ENCODE results near the gene NFKB1.

The NFKB1 gene

DNA sequence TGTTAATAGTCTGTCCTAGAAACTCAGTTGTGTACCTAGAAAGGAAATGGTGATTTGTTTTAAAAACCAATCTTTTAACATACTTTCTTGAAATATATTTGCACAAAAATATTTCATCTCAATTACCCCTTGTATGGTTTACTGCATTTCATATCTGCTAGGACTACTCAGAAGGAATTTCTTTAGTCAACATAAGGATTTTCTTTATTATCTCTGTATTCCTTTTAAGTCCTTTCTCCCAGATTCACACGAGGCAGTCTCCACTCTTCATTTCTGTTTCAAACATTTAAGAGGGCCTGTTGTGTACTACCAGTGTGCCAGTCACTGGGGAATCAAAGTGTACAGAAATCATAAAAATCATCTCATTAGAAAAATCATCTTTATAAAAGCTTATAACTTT is 28.8 kb downstream of the NFKB1 start:
- no peak for DNase-seq (ENCODE audit: low read depth in 2 of 2)

DNA sequence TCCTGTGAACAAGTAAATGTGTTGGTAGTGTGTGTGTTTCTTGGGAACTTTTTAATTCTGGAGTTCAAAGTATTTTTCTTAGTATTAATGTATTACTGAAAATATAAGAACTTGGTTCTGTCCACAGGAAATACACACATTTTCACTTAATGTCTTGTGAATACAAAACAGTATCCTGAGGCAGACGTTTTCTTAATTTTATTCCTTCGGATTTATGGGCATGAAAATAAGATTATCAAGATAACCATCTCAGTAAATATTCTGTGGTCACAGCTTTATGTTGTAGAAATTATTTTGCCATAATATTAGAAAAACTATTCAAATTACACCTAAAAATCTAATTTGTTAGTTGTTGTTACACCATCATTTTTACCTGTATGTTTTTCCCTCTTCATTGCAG is 29.8 kb downstream of the NFKB1 start:
- no peak for DNase-seq (ENCODE audit: low read depth in 2 of 2)

DNA sequence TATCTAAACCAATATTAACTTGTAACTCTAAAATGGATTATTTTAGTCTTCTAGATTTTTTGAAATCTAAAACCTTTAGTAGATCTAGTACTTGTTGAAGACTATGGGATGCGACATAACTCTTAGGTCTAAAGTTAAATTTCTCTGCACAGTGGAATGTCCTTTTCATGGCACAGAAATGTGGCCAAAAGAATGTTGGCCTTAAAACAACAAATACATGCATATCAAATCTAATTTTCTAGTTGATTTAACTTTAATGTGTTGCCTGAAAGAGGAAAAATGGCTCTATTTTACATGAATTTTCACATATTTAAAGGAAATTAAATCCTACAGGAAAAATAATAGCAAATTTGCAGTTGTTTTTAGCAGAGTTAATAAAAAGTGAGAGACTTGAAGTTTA is 30.3 kb downstream of the NFKB1 start:
- DNase-seq (ENCODE audit: low read depth in 2 of 2) = no peak

DNA sequence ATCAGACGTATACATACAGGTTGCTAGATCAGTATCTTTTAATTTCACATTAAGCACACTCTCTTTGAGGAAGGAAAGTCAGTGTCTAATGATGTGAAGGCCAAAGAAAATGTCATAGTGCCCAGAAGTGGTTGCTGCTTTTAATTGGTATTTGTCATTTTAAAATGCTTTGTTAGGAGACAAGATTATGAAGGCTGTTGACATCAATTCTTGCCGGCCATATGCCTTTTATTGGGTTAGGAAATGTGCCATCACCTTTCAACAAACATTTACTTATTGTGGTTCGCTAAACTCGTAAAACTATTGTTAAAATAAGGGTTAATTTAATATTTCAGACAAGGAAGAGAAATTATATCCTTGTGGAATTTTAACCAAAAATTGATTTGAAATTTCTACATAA is 32.2 kb downstream of the NFKB1 start:
- no peak for DNase-seq (ENCODE audit: low read depth in 2 of 2)

DNA sequence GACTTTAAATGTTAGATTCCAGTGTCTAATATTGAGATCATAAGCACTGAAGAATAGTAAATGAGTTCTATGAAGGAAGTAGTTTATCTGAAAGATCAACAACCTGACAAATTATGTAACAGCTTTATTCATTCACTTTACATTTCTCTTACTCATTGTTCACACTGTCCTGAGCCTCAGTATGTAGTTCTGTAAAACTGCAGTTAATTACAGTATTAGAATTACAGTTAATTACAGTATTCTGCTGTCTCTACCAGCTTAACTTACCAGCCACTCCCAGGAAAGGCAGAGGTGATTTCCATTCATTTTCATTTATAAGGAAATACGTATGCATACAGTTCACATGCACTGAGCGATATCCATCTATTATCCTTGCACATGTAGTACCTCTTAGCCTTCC is 32.7 kb downstream of the NFKB1 start:
- DNase-seq (ENCODE audit: low read depth in 2 of 2) = no peak

DNA sequence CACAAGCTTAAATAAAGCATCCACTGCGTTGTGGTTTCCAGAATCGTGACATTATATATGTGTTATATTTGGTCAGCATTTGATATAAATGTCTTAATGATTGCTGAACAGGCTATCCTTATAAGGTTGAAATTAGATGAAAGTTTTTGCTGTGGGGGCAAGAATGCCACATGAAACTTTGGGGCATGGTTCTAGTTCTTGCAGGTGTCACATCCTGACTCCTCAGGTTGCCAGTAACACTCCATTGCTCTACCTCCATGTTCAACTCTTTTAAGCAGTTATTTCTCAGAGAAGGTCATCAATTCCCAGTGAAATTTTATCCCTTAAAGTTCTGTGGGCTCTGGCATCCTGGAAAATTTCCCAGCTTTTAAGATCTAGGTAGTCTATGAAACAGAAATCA is 33.7 kb downstream of the NFKB1 start:
- no peak for DNase-seq (ENCODE audit: low read depth in 2 of 2)

DNA sequence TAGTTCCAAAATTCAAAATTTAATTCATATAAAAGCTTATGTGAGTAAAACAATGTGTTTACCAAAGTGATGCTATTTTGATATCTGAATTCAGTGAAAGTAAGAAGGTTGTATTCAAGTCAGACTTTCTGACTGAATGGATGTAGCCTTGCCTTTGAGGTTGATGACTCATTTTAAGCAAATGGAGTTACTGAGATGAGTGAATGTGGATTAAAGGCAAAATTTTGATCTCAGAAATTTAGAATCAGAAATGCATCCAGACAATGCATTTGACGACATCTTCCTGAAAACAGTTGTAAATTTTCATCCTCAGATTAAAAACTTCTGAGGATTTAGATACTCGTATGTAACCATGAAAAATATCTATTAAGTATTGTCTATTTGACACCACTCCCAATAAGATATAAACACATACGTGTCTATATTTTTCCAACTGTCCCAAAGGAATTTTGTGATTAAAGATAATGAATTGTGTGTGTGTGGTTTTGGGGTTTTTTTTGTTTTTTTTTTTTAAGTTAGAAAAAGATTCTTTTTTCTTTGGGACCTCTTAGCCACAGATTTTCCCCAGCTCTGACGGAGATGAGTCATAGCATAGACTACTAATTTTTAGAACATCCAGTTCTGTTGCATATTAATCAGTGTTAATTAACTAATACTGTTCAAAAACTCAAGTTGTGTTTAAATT is 34.4 kb downstream of the NFKB1 start:
- no peak for DNase-seq (ENCODE audit: low read depth in 2 of 2)

DNA sequence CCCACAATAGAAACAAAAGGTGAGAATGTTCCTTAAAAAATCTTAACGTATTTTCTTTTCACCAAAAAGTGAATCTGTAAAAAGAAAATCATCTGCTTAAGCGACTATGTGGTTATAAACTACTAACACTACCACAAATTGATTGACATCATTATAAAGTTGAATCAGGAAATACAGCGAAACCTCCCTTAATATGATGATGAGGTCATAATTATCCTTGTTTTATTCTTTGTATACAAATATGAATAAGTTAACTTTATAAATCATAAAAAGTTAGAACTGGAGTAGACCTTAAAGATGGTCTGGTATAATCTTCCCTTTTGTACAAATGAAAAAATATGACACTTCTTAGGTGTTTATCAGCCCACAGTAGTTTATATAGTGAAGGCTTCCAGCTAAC is 35.6 kb downstream of the NFKB1 start:
- no peak for DNase-seq (ENCODE audit: low read depth in 2 of 2)

DNA sequence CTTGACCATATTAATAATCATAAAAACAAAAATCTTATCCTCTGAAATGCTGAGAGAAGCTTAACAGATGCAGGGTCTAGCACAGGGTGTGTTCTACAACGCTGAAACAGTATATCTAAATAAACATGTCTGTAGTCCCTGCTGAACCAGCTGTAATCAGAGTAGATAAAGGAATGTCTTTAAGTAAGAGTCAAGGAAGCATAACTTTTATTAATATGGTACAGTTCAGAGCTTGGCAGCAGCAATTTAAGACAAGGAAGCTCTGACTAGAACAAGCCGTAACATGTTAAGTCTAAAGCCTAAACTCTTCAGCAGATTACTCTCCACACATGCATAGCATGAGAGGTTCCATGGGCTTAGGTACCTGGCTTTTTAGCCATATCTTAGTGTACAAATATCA is 36.1 kb downstream of the NFKB1 start:
- no peak for DNase-seq (ENCODE audit: low read depth in 2 of 2)

DNA sequence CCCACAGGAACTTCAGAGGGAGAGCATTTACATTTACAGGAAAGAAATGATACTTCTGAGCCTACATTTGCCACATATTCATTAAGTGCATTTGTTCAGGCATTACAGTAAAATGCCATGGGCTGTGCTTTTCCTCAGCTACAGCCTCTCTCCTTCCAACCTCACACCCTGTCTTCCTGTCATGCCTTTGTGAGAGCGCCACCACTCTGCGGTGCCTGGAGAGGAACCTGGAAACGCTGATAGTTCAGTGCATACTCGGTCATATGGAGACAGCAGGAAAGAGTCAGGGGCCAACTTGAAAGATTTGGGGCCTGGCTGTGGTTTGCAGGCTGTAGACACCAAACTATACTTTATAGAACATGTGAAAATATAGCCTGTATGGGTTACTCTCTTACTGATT is 40.5 kb downstream of the NFKB1 start:
- no peak for DNase-seq (ENCODE audit: low read depth in 2 of 2)

DNA sequence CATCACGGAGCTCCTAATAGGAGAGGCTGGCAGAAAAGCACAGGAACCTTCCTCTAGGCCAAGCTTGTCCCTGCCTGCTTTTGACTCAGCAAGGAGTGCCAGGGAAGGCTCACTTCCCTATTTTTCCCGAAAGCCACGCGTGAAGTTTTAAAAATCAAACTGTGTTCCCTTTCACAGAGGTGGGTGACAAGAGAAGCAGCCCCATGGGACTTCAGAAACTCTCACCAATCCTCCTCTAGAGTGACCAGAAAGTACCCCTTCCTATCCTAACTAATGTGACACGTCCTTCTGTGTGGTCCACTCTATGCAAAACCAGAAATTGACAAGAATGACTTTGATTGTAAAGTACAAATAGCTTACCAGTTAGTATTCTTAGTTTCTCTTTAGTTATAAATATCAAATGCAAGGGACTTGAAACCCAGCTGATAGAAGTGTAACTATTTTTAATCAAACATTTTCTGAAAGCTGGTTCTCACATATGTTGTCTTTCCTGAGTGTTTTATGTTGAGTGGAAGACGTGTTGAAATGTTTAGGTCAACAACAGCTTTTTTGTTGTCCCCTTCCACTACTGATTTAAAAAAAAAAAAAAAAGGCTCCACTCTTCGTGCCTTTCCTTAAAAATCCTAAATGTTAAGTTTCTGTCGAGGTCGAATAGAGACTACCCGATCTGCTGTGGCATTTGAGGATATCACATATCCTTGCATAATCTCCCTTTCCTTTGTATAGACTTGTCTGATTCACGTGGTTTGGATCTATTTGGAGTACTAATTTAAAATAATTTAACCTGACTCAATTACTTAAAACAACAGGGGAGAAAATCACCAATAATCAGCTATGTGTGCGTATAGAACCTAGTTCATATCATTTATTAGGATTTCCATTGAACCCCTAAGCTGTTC is 42.1 kb downstream of the NFKB1 start:
- no peak for DNase-seq (ENCODE audit: low read depth in 2 of 2)

DNA sequence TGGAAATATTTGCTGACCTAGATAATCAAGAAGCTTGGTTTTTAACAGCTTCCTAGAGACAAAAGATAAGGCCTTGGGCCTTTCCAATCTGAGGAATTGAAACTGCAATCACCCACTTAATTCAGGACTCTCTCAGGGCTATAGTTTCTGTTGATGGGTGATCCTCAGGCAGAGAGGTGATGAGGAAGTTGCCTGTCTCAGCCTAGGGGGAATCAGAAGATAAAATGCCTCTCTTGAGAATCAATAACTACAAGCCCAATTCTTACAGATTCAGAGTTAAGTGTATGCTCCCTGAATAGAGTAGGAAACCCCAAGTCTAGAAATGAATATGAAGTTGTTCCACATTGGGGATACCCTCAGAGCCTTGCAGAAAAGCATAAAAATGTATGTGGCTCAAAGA is 45.5 kb downstream of the NFKB1 start:
- no peak for DNase-seq (ENCODE audit: low read depth in 2 of 2)

DNA sequence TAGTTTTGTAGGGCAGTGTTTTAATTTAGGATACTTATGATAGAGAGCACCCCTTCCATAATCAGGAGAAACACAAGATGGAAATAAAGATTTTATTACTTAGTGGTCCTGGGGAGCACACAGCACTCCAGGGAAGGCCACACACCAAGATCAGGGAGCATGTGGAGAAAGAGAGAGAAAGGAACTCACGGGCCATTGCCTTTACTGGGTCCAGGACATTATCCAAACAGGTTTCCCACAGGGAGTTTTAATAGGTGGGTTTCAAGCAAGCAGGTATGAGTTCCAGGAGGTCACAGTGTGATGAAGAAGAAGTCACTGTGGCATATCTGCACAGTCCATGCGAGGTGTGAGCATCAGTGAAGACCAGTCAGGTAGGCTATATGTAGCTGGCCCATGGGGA is 46.8 kb downstream of the NFKB1 start:
- no peak for DNase-seq (ENCODE audit: low read depth in 2 of 2)

DNA sequence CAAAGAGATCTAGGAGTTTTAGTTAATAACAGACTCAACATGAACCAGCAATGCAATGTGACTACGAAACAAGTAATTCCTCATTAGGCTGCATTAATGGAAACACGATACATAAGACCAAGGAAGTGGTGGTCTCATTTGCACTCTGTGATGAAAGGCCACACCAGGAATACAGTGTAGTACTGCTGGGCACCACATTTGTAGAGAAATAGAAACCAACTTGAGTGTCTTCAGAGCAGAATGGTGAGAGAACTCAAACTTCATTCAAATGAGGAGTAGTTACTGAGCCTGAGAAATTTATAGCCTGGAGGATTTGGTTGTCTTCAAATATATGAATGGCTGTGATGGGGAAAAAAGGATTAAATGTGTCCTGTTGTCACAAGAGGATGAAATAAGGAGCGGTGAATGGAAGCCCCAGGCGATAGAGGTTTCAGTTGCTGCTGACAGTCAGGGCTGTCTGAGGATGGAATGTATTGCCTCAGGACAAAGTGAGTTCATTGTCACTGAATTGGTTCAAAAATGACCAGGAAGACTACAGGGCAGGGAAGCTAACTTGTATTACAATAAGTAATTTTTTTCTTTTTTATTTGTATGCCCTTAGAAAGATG is 50.9 kb downstream of the NFKB1 start:
- no peak for DNase-seq (ENCODE audit: low read depth in 2 of 2)

DNA sequence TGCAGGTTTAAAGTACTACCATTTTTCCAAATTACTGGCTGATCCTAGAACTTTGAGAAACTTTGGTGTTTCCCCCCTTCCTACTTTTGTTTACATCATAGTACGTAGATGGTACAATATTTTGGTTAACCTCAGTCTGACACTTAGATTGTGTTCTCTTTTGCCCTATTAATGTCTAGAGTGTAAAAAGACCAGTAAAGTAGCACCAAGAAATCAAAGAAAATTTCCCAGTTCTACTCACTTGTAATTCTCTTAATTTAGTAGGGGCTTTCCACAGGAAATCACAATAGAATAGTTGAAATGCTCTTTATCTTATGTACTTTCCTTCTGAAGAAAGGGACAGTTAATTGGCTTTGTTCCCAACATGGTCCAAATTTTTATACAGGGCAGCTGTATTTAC is 51.6 kb downstream of the NFKB1 start:
- DNase-seq (ENCODE audit: low read depth in 2 of 2) = no peak

DNA sequence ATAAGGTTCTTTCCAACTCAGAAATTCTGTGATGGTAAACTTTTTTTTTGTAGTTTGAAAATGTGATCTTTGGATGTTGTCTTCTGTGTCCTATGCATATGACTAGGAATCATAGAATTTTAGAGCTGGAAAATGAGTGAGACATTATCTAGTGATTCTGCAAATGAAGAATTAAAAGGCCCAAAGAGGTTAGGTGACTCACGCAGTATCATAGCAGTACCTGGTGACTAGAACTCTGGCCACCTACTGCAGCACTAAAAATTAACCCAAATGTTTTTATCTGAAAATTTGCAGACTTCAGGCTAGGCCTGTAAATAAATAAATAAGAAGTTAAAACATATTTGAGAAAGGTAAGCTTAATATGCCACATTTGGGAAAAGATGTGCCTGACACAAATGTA is 52.8 kb downstream of the NFKB1 start:
- DNase-seq (ENCODE audit: low read depth in 2 of 2) = no peak

DNA sequence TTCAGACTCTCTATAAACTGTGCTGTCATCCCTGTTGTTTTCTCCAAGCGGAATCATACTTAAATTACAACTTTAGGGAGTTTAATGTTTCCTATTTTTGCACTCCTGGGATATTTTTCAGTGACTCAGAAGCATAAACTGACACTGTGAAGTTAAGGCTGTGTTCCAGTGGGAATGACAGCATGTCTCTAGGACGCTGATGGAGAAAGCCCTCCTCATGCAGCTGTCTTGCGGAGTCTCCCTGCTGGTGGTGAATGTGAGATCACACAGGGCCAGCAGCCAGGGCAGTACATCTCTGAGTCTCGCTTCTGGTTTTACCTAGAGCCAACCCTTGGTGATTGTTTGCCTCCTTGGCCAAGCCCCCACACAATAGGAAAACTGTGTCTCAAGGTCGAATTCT is 53.3 kb downstream of the NFKB1 start:
- no peak for DNase-seq (ENCODE audit: low read depth in 2 of 2)

DNA sequence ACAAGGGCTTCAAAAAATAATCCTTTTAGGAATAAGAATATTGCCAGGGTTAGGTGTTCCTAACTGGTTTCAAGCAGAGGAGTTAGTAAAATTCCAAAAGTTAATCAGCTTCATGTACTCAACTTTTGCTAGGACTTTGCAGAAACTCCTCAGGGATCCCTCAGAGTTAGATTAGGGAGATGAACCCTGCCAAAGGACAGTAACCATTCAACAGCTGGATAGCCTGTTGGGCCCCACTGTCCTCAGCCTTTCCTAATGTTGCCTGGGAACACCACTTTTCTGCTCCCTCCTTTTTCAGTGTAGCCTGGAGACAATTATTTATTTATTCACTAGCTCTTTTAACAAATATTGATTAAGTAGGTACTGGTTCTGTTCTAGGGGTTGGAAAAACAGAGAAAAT is 53.8 kb downstream of the NFKB1 start:
- DNase-seq (ENCODE audit: low read depth in 2 of 2) = no peak

DNA sequence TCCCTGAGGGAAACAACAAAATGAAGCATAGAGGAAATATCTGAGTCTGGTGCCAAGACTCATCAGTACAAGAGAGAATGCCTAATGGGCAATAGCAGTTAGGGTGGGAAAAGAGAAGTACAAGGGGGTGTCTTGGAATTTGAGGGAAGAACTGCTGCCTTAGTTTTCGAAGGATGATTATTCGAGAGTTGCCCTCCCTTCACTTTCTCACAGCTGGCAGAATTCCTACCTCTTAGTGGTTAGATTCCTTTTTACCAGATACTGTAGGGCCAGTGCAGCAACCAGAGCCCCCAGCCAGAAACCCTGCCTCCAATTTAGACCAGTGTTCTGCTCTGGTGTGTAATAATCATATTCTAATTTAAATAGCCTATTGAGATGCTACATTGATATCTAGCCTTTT is 56.5 kb downstream of the NFKB1 start:
- DNase-seq (ENCODE audit: low read depth in 2 of 2) = no peak

DNA sequence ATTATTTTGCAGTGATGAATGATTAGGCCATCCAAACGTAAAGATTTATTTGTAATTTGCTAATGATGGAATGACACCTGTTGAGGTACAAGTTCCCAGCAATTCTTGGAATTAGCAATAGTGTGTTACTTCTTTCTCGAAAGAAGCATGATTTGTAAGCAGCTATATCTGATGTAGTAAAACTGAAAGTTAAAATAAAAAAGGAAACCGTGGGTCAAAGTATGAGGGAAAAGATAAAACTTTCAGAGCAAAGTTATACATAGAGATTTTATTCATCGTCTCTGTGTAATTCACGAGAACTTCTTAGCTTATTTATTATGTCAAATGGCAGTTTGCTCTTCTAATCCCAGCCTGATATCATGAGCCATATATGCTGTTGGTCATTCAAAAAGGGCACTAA is 59.0 kb downstream of the NFKB1 start:
- no peak for DNase-seq (ENCODE audit: low read depth in 2 of 2)

DNA sequence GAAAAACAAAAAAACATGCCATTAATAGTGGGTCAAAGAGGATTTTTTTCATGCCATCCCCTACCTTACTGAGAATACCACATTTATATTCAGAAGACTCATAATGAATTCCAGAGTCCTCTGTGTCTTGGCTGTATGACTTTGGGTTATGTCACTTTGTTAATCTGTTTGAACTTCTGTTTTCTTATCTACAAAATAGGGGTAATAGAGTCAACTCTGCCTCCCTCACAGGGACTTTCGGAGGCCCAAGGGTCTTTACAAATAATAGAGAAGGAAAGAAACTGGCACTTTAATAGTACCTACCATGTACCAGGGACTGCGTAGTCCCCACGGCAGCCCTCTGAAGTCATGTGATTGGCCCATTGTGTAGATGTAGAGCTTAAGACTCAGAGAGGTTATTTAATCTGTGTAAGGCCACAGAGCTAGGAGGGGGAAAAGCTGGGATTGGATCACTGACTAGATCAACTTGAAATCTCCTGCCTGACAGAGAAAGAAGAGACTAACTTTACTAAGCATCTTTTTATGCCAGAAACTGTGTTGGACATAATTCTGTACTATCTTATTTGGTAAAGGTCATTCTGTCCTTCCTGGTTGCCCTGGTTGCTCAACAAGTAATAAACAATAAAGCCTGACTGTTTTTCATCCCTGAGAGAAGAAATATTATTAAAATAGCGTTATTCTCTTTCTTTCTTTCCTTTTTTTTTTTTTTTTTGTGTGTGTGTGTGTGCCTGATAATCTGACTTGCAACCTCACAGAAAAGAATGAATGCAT is 59.6 kb downstream of the NFKB1 start:
- no peak for DNase-seq (ENCODE audit: low read depth in 2 of 2)

DNA sequence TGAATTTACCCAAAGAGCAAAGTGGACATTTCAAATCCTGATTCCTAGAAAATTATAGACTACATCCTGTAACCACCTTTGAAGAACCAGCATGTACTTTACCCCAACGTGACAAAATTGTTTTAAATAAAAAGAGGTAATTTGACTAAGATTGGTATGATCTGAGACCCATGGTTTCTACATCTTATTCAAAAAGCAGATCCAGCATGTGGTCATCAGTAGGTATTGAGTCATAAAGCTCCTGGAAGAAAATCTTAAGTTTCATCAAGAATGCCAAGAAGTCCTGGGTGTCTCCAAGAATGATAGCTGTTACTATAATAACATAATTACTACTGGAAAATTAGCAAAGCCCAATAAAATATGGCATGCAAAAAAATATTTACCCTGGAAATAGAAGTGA is 61.8 kb downstream of the NFKB1 start:
- no peak for DNase-seq (ENCODE audit: low read depth in 2 of 2)

Measured in stimulated activated CD4-positive, alpha-beta T cell treated with anti-CD3 and anti-CD28 coated beads, Interleukin-4, amount 100 ng/mL, for 48 hours (primary cell).